NB4 (cell line): ENCODE measurements around the gene CACNA1B.

Source experiments
- DNase-seq: peaks from one replicate; pipeline ENCODE4 v3.0.0; 2010; ENCODE audit warnings: low read depth
- H3K4me3 ChIP-seq: one replicate; pipeline ENCODE4 v1.5.1; 2011; ENCODE audit warnings: mild to moderate bottlenecking, low read depth, low read length, moderate library complexity
- CTCF ChIP-seq: IDR thresholded peaks from one replicate; pipeline ENCODE4 v1.5.1; 2012; ENCODE audit warnings: low read depth, low read length
- MYC ChIP-seq: IDR thresholded peaks from 2 replicates; pipeline ENCODE4 v1.6.1; 2011; ENCODE audit warnings: low read depth, low read length
- POLR2A ChIP-seq: IDR thresholded peaks from 2 replicates; pipeline ENCODE4 v1.6.1; 2011; ENCODE audit warnings: mild to moderate bottlenecking; ENCODE audit not compliant: insufficient read length; ENCODE audit errors: extremely low read depth
- TF ChIP-seq, protein P1 (sequence below): IDR thresholded peaks from 2 replicates; pipeline ENCODE4 v1.6.1; 2011; ENCODE audit warnings: low read depth, low read length

CACNA1B gene

GRCh38 chr9:138117836-138118235 is 240.3 kb downstream of the CACNA1B start:
- no peak overlapping the region for H3K4me3 ChIP-seq
- DNase-seq: no peak
- TF ChIP-seq POLR2A (no peak), MYC (no peak), CTCF (no peak)
- TF ChIP-seq, protein P1, sequence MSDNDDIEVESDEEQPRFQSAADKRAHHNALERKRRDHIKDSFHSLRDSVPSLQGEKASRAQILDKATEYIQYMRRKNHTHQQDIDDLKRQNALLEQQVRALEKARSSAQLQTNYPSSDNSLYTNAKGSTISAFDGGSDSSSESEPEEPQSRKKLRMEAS: no peak

DNA sequence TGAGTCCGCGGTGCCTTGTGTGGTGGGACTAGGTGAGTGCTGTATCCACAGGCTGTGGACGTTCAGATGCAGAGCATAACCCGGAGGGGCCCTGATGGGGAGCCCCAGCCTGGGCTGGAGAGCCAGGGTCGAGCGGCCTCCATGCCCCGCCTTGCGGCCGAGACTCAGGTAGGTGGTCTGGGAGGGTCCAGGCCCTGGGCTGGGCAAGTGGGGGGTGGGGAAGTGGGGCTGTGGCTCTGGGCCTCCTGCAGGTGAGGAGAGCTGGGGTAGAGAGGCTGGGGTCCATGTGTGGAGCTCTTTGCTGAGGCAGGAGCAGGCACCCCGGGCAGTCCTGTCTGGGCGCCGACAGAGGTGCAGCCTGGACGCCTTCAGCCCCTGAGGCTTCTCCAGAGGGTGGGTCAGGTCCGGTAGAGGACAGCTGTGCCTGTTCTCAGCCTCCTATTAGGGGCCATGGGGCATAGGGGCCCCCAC is 241.1 kb downstream of the CACNA1B start:
- DNase-seq: no peak
- TF ChIP-seq, protein P1: no peak
- TF ChIP-seq CTCF: no peak
- TF ChIP-seq POLR2A: no peak
- no peak for TF ChIP-seq MYC
- no peak overlapping the region for H3K4me3 ChIP-seq

- no peak overlapping the region for H3K4me3 ChIP-seq
- no peak for DNase-seq
- no peak for TF ChIP-seq POLR2A
- TF ChIP-seq CTCF: no peak
- no peak for TF ChIP-seq MYC
- TF ChIP-seq, protein P1: no peak
Measured at GRCh38 chr9:138119202-138120027, 241.8 kb downstream of the CACNA1B start.

DNA sequence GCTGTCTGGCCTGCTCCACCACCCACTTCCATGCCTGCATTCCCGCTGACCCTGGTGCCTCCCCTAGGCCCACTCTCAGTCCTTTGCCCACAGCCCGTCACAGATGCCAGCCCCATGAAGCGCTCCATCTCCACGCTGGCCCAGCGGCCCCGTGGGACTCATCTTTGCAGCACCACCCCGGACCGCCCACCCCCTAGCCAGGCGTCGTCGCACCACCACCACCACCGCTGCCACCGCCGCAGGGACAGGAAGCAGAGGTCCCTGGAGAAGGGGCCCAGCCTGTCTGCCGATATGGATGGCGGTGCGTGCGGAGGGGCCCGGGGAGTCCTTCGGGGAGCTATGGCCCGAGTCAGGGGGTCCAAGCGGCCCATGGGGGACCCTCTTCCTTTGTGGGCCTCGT is 242.5 kb downstream of the CACNA1B start:
- no peak for TF ChIP-seq MYC
- no peak for TF ChIP-seq POLR2A
- TF ChIP-seq, protein P1: no peak
- no peak for TF ChIP-seq CTCF
- no peak overlapping the region for H3K4me3 ChIP-seq
- peak; percentile 38 for DNase-seq

GRCh38 chr9:138120511-138121437 is 243.2 kb downstream of the CACNA1B start:
- DNase-seq: no peak
- TF ChIP-seq MYC (no peak), CTCF (no peak), POLR2A (no peak)
- TF ChIP-seq, protein P1: no peak
- H3K4me3 ChIP-seq: no peak overlapping the region
